Measurements from ENCODE around the gene GRM4. TPM values are rescaled to one million over a fixed set of nuclear protein-coding genes. Genes with fewer than 3 reads are reported as not detected.

GRM4 gene
- total RNA-seq, 5 donors from 2014 or later (not counting 1 experiment from before 2014, with no cell fraction given), result 0.10 to 0.38 (median 0.21) TPM; not detected in 1

- no peak overlapping the region for H3K27ac ChIP-seq (ENCODE audit: low read length)
- CTCF ChIA-PET, result interaction anchor here in 1 of 2 donors (0.7 kb wide), 1 partner anchor 388 kb away, joined by 8 read pairs; no protein-coding TSS in a partner anchor
- Mint-ChIP-seq H3K27ac (peak overlapping the region in 1 of 2 donors; percentile 10), H3K27me3 (no peaks in the 10 kb centered on the region), H3K36me3 (no peaks in the 10 kb centered on the region), H3K4me1 (peaks cover 6 to 15% (median 15%) of the 10 kb centered on the region in 3 donors), H3K9me3 (no peaks in the 10 kb centered on the region), H3K4me3 (no peak overlapping the region)
- ATAC-seq (replicated peaks in 1 of 4) (no peak), DNase-seq (peak in 1 of 35 experiments; percentile 16)
- POLR2A ChIA-PET, result no interaction called here
- H3K9me3 ChIP-seq, result no peaks in the 10 kb centered on the region
- H3K4me1 ChIP-seq (ENCODE audit: control insufficient read depth in 1 of 2, extremely low read depth in 1 of 2, insufficient read depth in 2 of 2, low read length in 2 of 2), result peaks cover 0 to 16% of the 10 kb centered on the region in 2 experiments
- peaks cover 0 to 7% of the 10 kb centered on the region in 2 experiments for H3K27me3 ChIP-seq (replicated peaks in 1 of 2; ENCODE audit: control insufficient read depth in 2 of 2, extremely low read depth in 1 of 2, insufficient read depth in 2 of 2, low read length in 1 of 2)
- no peak overlapping the region for H3K4me3 ChIP-seq (ENCODE audit: control insufficient read depth in 1 of 2, extremely low read depth in 1 of 2, low read length in 1 of 2)
- H3K36me3 ChIP-seq (ENCODE audit: control insufficient read depth in 2 of 2, extremely low read depth in 1 of 2, insufficient read depth in 1 of 2, low read length in 1 of 2), result no peaks in the 10 kb centered on the region
- 91% methylated on average over 8 of the region's 9 CpGs for WGBS (ENCODE audit: insufficient coverage)
Measured at GRCh38 chr6:34176261-34177031, 30.6 kb upstream of the GRM4 start.

GRCh38 chr6:34174846-34175399 lies 29.0 kb upstream of the GRM4 start:
- H3K27me3 ChIP-seq (replicated peaks in 1 of 2; ENCODE audit: control insufficient read depth in 2 of 2, extremely low read depth in 1 of 2, insufficient read depth in 2 of 2, low read length in 1 of 2), result peaks cover 0 to 7% of the 10 kb centered on the region in 2 experiments
- no CpG with 5 or more reads among the region's 3 CpGs for WGBS (ENCODE audit: insufficient coverage)
- peaks cover 0 to 1% (median 0%) of the 10 kb centered on the region in 3 donors for H3K9me3 Mint-ChIP-seq

GRCh38 chr6:34172961-34173775 lies 27.3 kb upstream of the GRM4 start:
- Histone ChIP-seq H3K36me3 (ENCODE audit: control insufficient read depth in 2 of 2, extremely low read depth in 1 of 2, insufficient read depth in 1 of 2, low read length in 1 of 2) (no peaks in the 10 kb centered on the region), H3K9me3 (no peaks in the 10 kb centered on the region), H3K27ac (ENCODE audit: low read length) (no peak overlapping the region), H3K4me3 (ENCODE audit: control insufficient read depth in 1 of 2, extremely low read depth in 1 of 2, low read length in 1 of 2) (no peak overlapping the region), H3K4me1 (ENCODE audit: control insufficient read depth in 1 of 2, extremely low read depth in 1 of 2, insufficient read depth in 2 of 2, low read length in 2 of 2) (peaks cover 0 to 6% of the 10 kb centered on the region in 2 experiments), H3K27me3 (replicated peaks in 1 of 2; ENCODE audit: control insufficient read depth in 2 of 2, extremely low read depth in 1 of 2, insufficient read depth in 2 of 2, low read length in 1 of 2) (peaks cover 0 to 3% of the 10 kb centered on the region in 2 experiments)
- Mint-ChIP-seq H3K27ac (no peak overlapping the region), H3K36me3 (no peaks in the 10 kb centered on the region), H3K4me1 (peaks cover 13 to 23% (median 16%) of the 10 kb centered on the region in 3 donors), H3K27me3 (no peaks in the 10 kb centered on the region), H3K9me3 (peaks cover 0 to 4% (median 0%) of the 10 kb centered on the region in 3 donors), H3K4me3 (no peak overlapping the region)
- ATAC-seq (replicated peaks in 1 of 4) (no peak), DNase-seq (peak in 1 of 35 experiments; percentile 13)
- ChIA-PET CTCF (no interaction called here), POLR2A (no interaction called here)
- WGBS (ENCODE audit: insufficient coverage), result 89% methylated on average over 7 of the region's 9 CpGs

More at GRCh38 chr6:34174846-34175399, 29.0 kb upstream of the GRM4 start:
- Mint-ChIP-seq H3K27ac (peak overlapping the region in 1 of 2 donors; percentile 4), H3K27me3 (no peaks in the 10 kb centered on the region), H3K4me3 (no peak overlapping the region), H3K36me3 (no peaks in the 10 kb centered on the region), H3K4me1 (peaks cover 15 to 19% (median 18%) of the 10 kb centered on the region in 3 donors)
- peaks cover 0 to 14% of the 10 kb centered on the region in 2 experiments for H3K4me1 ChIP-seq (ENCODE audit: control insufficient read depth in 1 of 2, extremely low read depth in 1 of 2, insufficient read depth in 2 of 2, low read length in 2 of 2)
- no peaks in the 10 kb centered on the region for H3K9me3 ChIP-seq
- H3K36me3 ChIP-seq (ENCODE audit: control insufficient read depth in 2 of 2, extremely low read depth in 1 of 2, insufficient read depth in 1 of 2, low read length in 1 of 2), result no peaks in the 10 kb centered on the region
- H3K4me3 ChIP-seq (ENCODE audit: control insufficient read depth in 1 of 2, extremely low read depth in 1 of 2, low read length in 1 of 2), result no peak overlapping the region
- ATAC-seq (replicated peaks in 1 of 4) (no peak), DNase-seq (no peak)
- no peak overlapping the region for H3K27ac ChIP-seq (ENCODE audit: low read length)
- ChIA-PET CTCF (no interaction called here), POLR2A (no interaction called here)

GRCh38 chr6:34170346-34170745 lies 24.5 kb upstream of the GRM4 start:
- Mint-ChIP-seq H3K4me3 (no peak overlapping the region), H3K27ac (no peak overlapping the region), H3K27me3 (no peaks in the 10 kb centered on the region), H3K36me3 (no peaks in the 10 kb centered on the region), H3K4me1 (peaks cover 10 to 23% (median 15%) of the 10 kb centered on the region in 3 donors), H3K9me3 (peaks cover 0 to 4% (median 0%) of the 10 kb centered on the region in 3 donors)
- no peaks in the 10 kb centered on the region for H3K27me3 ChIP-seq (replicated peaks in 1 of 2; ENCODE audit: control insufficient read depth in 2 of 2, extremely low read depth in 1 of 2, insufficient read depth in 2 of 2, low read length in 1 of 2)
- no peaks in the 10 kb centered on the region for H3K4me1 ChIP-seq (ENCODE audit: control insufficient read depth in 1 of 2, extremely low read depth in 1 of 2, insufficient read depth in 2 of 2, low read length in 2 of 2)
- no peak for DNase-seq
- no peak for ATAC-seq (replicated peaks in 1 of 4)
- ChIA-PET POLR2A (interaction anchor here in 1 of 2 donors (0.6 to 1.0 kb wide), 2 partner anchors 12 to 14 kb away, joined by 3 to 4 read pairs; no protein-coding TSS in a partner anchor), CTCF (no interaction called here)
- WGBS (ENCODE audit: insufficient coverage), result 96% methylated on average over 3 of the region's 4 CpGs
- no peak overlapping the region for H3K27ac ChIP-seq (ENCODE audit: low read length)
- no peaks in the 10 kb centered on the region for H3K36me3 ChIP-seq (ENCODE audit: control insufficient read depth in 2 of 2, extremely low read depth in 1 of 2, insufficient read depth in 1 of 2, low read length in 1 of 2)
- no peak overlapping the region for H3K4me3 ChIP-seq (ENCODE audit: control insufficient read depth in 1 of 2, extremely low read depth in 1 of 2, low read length in 1 of 2)
- H3K9me3 ChIP-seq, result no peaks in the 10 kb centered on the region

DNA sequence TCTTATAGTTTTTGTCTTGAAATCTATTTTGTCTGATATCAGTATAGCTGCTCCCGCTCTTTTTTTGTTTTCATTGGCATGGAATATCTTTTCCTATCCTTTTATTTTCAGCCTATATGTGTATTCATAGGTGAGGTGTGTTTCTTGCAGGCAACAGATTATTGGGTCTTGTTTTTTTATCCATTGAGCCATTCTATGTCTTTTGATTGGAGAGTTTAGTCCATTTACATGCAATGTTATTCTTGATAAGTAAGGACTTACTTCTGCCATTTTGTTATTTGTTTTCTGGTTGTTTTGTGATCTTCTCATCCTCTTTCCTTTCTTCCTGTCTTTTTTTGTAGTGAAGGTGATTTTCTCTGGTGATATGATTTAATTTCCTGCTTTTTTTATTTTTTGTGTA lies 24.0 kb upstream of the GRM4 start:
- Histone ChIP-seq H3K4me1 (ENCODE audit: control insufficient read depth in 1 of 2, extremely low read depth in 1 of 2, insufficient read depth in 2 of 2, low read length in 2 of 2) (no peaks in the 10 kb centered on the region), H3K27ac (ENCODE audit: low read length) (no peak overlapping the region), H3K27me3 (replicated peaks in 1 of 2; ENCODE audit: control insufficient read depth in 2 of 2, extremely low read depth in 1 of 2, insufficient read depth in 2 of 2, low read length in 1 of 2) (no peaks in the 10 kb centered on the region), H3K9me3 (no peaks in the 10 kb centered on the region), H3K36me3 (ENCODE audit: control insufficient read depth in 2 of 2, extremely low read depth in 1 of 2, insufficient read depth in 1 of 2, low read length in 1 of 2) (no peaks in the 10 kb centered on the region), H3K4me3 (ENCODE audit: control insufficient read depth in 1 of 2, extremely low read depth in 1 of 2, low read length in 1 of 2) (no peak overlapping the region)
- ATAC-seq (replicated peaks in 1 of 4) (no peak), DNase-seq (no peak)
- no CpG with 5 or more reads among the region's 1 CpG for WGBS (ENCODE audit: insufficient coverage)
- no peaks in the 10 kb centered on the region for H3K27me3 Mint-ChIP-seq
- H3K27ac Mint-ChIP-seq, result no peak overlapping the region
- H3K4me3 Mint-ChIP-seq, result no peak overlapping the region
- CTCF ChIA-PET, result no interaction called here
- peaks cover 0 to 4% (median 0%) of the 10 kb centered on the region in 3 donors for H3K9me3 Mint-ChIP-seq
- H3K4me1 Mint-ChIP-seq, result peaks cover 10 to 23% (median 15%) of the 10 kb centered on the region in 3 donors
- no peaks in the 10 kb centered on the region for H3K36me3 Mint-ChIP-seq
- POLR2A ChIA-PET, result interaction anchor here in 1 of 2 donors (0.6 to 1.0 kb wide), 2 partner anchors 12 to 15 kb away, joined by 3 to 4 read pairs; no protein-coding TSS in a partner anchor

Measured in T-cell (primary cell).